GM12878 (cell line): ENCODE results near the gene CAMK2A. TPM values are rescaled to one million over a fixed set of nuclear protein-coding genes. Genes with fewer than 3 reads are reported as not detected.

Experiments
- ATAC-seq: fragments of 200-7000 bp; cut with Tn5 transposase; 3 replicates; pipeline ENCODE4 v1.9.1; 2020; ENCODE audit warnings: mild to moderate bottlenecking, moderate library complexity
- BruUV-seq: library from RNA; stranded (reverse); fragments of 400-500 nt; replicated peaks from 2 replicates; lab custom pipeline; 2021; lab: Mats Ljungman, UMichigan
- CTCF ChIA-PET: fragments of 300-600 bp; sonication (Branson Sonifier 250); formaldehyde crosslinking; extraction: SDS; loops from one replicate; lab custom pipeline; 2021; ENCODE audit warnings: inconsistent platforms; lab: Yijun Ruan, JAX
- POLR2A ChIA-PET: fragments of 350-600 bp; formaldehyde crosslinking; extraction: SDS; loops from one replicate; lab custom pipeline; 2021; ENCODE audit warnings: inconsistent platforms; lab: Charles Lee
- RAD21 ChIA-PET: fragments of 300-600 bp; sonication (Branson Sonifier 250); formaldehyde crosslinking; loops from one replicate; lab custom pipeline; 2023; ENCODE audit warnings: antibody characterized with exemption; ENCODE audit not compliant: unreplicated experiment; lab: Charles Lee
- SMC1A ChIA-PET: fragments of 300-600 bp; sonication (Branson Sonifier 250); formaldehyde crosslinking; loops from one replicate; lab custom pipeline; 2023; ENCODE audit not compliant: unreplicated experiment, uncharacterized antibody; lab: Charles Lee
- DNase-seq: peaks from one replicate; pipeline ENCODE4 v3.0.0-alpha.2; 2011; ENCODE audit warnings: low read depth, low spot score
- FAIRE-seq: peaks from 3 replicates; lab custom pipeline; 2011; peaks lifted over from hg19 to GRCh38; lab: Jason Lieb, UNC
- H2AFZ ChIP-seq: 2 replicates; pipeline ENCODE4 v1.6.0; 2011; ENCODE audit warnings: low read depth, low read length, control low read depth; ENCODE audit not compliant: control insufficient read depth
- H3K27ac ChIP-seq: 2 replicates; pipeline ENCODE4 v1.5.1; 2011; ENCODE audit warnings: control low read depth; ENCODE audit not compliant: control insufficient read depth, insufficient read depth
- H3K27me3 ChIP-seq, 2 experiments: replicated peaks in 1 of 2; 2 replicates each; pipeline versions ENCODE4 v1.6.0 to v1.6.1; 2011; ENCODE audit warnings: low read length in 1 of 2; ENCODE audit not compliant: control insufficient read depth in 2 of 2, insufficient read depth in 2 of 2
- H3K36me3 ChIP-seq, 2 experiments: 2 replicates each; pipeline ENCODE4 v1.5.1; 2011; ENCODE audit warnings: low read length in 1 of 2; ENCODE audit not compliant: control insufficient read depth in 2 of 2, insufficient read depth in 2 of 2
- H3K4me1 ChIP-seq: 2 replicates; pipeline ENCODE4 v1.6.1; 2011; ENCODE audit warnings: mild to moderate bottlenecking, low read length, moderate library complexity, mixed read lengths; ENCODE audit not compliant: control insufficient read depth, insufficient read depth
- H3K4me2 ChIP-seq: 2 replicates; pipeline ENCODE4 v1.6.0; 2011; ENCODE audit warnings: control low read depth; ENCODE audit not compliant: control insufficient read depth, insufficient read depth
- H3K4me3 ChIP-seq: fragments of 200-600 bp; sonication (generic); 2 replicates; pipeline ENCODE4 v1.5.1; 2016
- H3K79me2 ChIP-seq: 2 replicates; pipeline ENCODE4 v1.6.0; 2011; ENCODE audit warnings: low read length; ENCODE audit not compliant: control insufficient read depth, insufficient read depth
- H3K9ac ChIP-seq: 2 replicates; pipeline ENCODE4 v1.8.0; 2011; ENCODE audit warnings: low read length, control low read depth, mixed read lengths; ENCODE audit not compliant: control insufficient read depth, insufficient read depth
- H3K9me3 ChIP-seq: replicated peaks from 3 replicates; pipeline ENCODE4 v1.5.1; 2011; ENCODE audit warnings: mild to moderate bottlenecking, low read length; ENCODE audit not compliant: control insufficient read depth, insufficient read depth
- H4K20me1 ChIP-seq: 2 replicates; pipeline ENCODE4 v1.6.0; 2011; ENCODE audit not compliant: control insufficient read depth, insufficient read depth
- BCL11A ChIP-seq: IDR thresholded peaks from 2 replicates; pipeline ENCODE4 v1.6.1; 2011; ENCODE audit warnings: low read depth, low read length
- CHD4 ChIP-seq: fragments of 200-600 bp; sonication (generic); IDR thresholded peaks from 2 replicates; pipeline ENCODE4 v1.6.1; 2016; ENCODE audit warnings: mild to moderate bottlenecking
- GABPA ChIP-seq: IDR thresholded peaks from 2 replicates; pipeline ENCODE4 v1.6.1; 2014; ENCODE audit warnings: antibody characterized with exemption, low read depth, mild to moderate bottlenecking, inconsistent platforms
- IRF4 ChIP-seq: IDR thresholded peaks from 2 replicates; pipeline ENCODE4 v1.6.1; 2011; ENCODE audit warnings: low read depth, low read length
- KAT2A ChIP-seq: conservative IDR thresholded peaks from 2 replicates; pipeline ENCODE4 v1.6.1; 2011; ENCODE audit warnings: low read depth, low read length; ENCODE audit not compliant: control insufficient read depth
- SIN3A ChIP-seq: IDR thresholded peaks from 2 replicates; pipeline ENCODE4 v1.6.1; 2012; ENCODE audit warnings: low read depth, low read length, improper control_type of control experiment
- SIX5 ChIP-seq: IDR thresholded peaks from 2 replicates; pipeline ENCODE4 v1.6.1; 2011; ENCODE audit warnings: mild to moderate bottlenecking, low read depth, low read length, moderate library complexity; ENCODE audit not compliant: severe bottlenecking
- YBX1 ChIP-seq: fragments of 450-650 bp; IDR thresholded peaks from 2 replicates; pipeline ENCODE4 v1.6.1; 2016; ENCODE audit warnings: antibody characterized with exemption
- ZZZ3 ChIP-seq: IDR thresholded peaks from 2 replicates; pipeline ENCODE4 v1.6.1; 2011; ENCODE audit warnings: low read depth; ENCODE audit not compliant: control insufficient read depth, insufficient read length
- WGBS: methylation state at CpG from one replicate; pipeline ENCODE4 v1.1.6; 2016; ENCODE audit warnings: low lambda C conversion rate; ENCODE audit not compliant: insufficient replicate concordance, insufficient coverage; ENCODE audit errors: missing lambda C conversion rate; 5-methylcytosine and 5-hydroxymethylcytosine counted together
- in situ Hi-C: fragments of 300-500 bp; cut with MboI; formaldehyde crosslinking; loops from 9 replicates; pipeline ENCODE4 v1.14.3; 2018; ENCODE audit warnings: mixed read lengths
- intact Hi-C: fragments of 100-400 bp; cut with micrococcal nuclease; formaldehyde crosslinking; loops from one replicate; pipeline ENCODE4 v1.14.2; 2022; ENCODE audit not compliant: unreplicated experiment
- polyA plus RNA-seq, 11 experiments: library from polyadenylated mRNA; depleted of rRNA in 4 of 11; unstranded in 6 of 11; stranded (reverse) in 5 of 11; fragments of >200 nt; fragmentation: Nextera tagmentation in 4 of 11; fragmentation: Illumina TruSeq in 1 of 11; extraction: Ambion mirVana in 4 of 11; extraction: Trizol in 1 of 11; gene quantifications; 1 replicate in 1 of 11; 2 replicates in 10 of 11; pipeline versions ENCODE4 v1.2.1 to v1.2.3, GENCODE V29; 2011 to 2016; ENCODE audit warnings: inconsistent platforms in 2 of 11, missing spikeins in 2 of 11, low read depth in 1 of 11
- total RNA-seq, 4 experiments: library from RNA; depleted of rRNA in 3 of 4; stranded (reverse); fragments of >200 nt in 3 of 4; fragmentation: Illumina TruSeq in 1 of 4; extraction: Trizol in 1 of 4; gene quantifications; 2 replicates each; pipeline versions ENCODE4 v1.2.1 to v1.2.3, GENCODE V29; 2013 to 2021
- TF ChIP-seq, protein P1 (sequence below): fragments of 450-650 bp; IDR thresholded peaks from 2 replicates; pipeline ENCODE4 v1.6.1; 2017; ENCODE audit warnings: mild to moderate bottlenecking
- TF ChIP-seq, protein P2 (sequence below): fragments of 450-650 bp; IDR thresholded peaks from 2 replicates; pipeline ENCODE4 v1.6.1; 2017; ENCODE audit warnings: mild to moderate bottlenecking, moderate library complexity
- TF ChIP-seq, protein P3 (sequence below): fragments of 450-650 bp; IDR thresholded peaks from 2 replicates; pipeline ENCODE4 v1.6.1; 2018; ENCODE audit warnings: mild to moderate bottlenecking, low read depth, moderate library complexity; ENCODE audit not compliant: partially characterized antibody
- TF ChIP-seq, protein P4 (sequence below): fragments of 450-650 bp; formaldehyde crosslinking; IDR thresholded peaks from 2 replicates; pipeline ENCODE4 v1.4.0; 2022; ENCODE audit warnings: mild to moderate bottlenecking, moderate library complexity

CAMK2A gene
- total and polyA plus RNA-seq, 10 of the 15 experiments (the other 5 are each of a cell fraction or from before 2014, with no cell fraction given) = 0.11 TPM; not detected in 9

DNA sequence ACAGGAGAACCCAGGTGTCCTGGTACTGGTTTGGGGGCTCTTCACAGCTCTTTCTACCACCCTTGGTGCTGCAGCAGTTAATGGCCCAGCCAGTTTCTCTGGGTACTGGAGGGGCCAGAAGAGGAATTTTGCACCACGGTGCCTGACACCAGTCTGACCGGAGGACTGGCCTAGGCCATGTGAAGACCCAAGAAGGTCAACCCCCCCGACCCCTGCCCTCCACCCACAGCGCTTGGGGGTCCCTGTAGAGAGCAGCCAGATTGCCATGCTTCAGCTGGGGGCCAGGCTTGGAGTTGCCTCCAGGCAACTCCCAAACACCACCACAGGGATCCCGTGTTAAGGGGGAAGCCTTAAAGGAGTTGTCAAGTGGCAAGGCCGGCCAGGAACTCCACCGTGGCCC lies 6.9 kb upstream of the CAMK2A start:
- ATAC-seq = no peak
- Histone ChIP-seq H3K4me2 (no peak overlapping the region), H3K4me1 (no peaks in the 10 kb centered on the region), H3K27ac (no peak overlapping the region), H3K79me2 (no peaks in the 10 kb centered on the region), H2AFZ (no peak overlapping the region), H3K4me3 (no peak overlapping the region), H3K27me3 (no peaks in the 10 kb centered on the region), H4K20me1 (no peaks in the 10 kb centered on the region), H3K36me3 (no peaks in the 10 kb centered on the region), H3K9me3 (no peaks in the 10 kb centered on the region), H3K9ac (no peak overlapping the region)
- ChIA-PET CTCF (interaction anchor here (1.0 kb wide), 1 partner anchor 54 kb away, joined by 3 read pairs; no protein-coding TSS in a partner anchor), SMC1A (no interaction called here), POLR2A (no interaction called here), RAD21 (no interaction called here)
- no TSS peak for BruUV-seq
- intact Hi-C loops = no loop called here
- 35% methylated on average over 7 of the region's 7 CpGs for WGBS
- no peak for DNase-seq
- FAIRE-seq = no peak
- in situ Hi-C loops = no loop called here
- no peak for TF ChIP-seq CHD4
- no peak for TF ChIP-seq SIN3A
- no peak for TF ChIP-seq ZZZ3
- TF ChIP-seq, protein P1, sequence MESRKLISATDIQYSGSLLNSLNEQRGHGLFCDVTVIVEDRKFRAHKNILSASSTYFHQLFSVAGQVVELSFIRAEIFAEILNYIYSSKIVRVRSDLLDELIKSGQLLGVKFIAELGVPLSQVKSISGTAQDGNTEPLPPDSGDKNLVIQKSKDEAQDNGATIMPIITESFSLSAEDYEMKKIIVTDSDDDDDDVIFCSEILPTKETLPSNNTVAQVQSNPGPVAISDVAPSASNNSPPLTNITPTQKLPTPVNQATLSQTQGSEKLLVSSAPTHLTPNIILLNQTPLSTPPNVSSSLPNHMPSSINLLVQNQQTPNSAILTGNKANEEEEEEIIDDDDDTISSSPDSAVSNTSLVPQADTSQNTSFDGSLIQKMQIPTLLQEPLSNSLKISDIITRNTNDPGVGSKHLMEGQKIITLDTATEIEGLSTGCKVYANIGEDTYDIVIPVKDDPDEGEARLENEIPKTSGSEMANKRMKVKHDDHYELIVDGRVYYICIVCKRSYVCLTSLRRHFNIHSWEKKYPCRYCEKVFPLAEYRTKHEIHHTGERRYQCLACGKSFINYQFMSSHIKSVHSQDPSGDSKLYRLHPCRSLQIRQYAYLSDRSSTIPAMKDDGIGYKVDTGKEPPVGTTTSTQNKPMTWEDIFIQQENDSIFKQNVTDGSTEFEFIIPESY = no peak
- TF ChIP-seq, protein P2, sequence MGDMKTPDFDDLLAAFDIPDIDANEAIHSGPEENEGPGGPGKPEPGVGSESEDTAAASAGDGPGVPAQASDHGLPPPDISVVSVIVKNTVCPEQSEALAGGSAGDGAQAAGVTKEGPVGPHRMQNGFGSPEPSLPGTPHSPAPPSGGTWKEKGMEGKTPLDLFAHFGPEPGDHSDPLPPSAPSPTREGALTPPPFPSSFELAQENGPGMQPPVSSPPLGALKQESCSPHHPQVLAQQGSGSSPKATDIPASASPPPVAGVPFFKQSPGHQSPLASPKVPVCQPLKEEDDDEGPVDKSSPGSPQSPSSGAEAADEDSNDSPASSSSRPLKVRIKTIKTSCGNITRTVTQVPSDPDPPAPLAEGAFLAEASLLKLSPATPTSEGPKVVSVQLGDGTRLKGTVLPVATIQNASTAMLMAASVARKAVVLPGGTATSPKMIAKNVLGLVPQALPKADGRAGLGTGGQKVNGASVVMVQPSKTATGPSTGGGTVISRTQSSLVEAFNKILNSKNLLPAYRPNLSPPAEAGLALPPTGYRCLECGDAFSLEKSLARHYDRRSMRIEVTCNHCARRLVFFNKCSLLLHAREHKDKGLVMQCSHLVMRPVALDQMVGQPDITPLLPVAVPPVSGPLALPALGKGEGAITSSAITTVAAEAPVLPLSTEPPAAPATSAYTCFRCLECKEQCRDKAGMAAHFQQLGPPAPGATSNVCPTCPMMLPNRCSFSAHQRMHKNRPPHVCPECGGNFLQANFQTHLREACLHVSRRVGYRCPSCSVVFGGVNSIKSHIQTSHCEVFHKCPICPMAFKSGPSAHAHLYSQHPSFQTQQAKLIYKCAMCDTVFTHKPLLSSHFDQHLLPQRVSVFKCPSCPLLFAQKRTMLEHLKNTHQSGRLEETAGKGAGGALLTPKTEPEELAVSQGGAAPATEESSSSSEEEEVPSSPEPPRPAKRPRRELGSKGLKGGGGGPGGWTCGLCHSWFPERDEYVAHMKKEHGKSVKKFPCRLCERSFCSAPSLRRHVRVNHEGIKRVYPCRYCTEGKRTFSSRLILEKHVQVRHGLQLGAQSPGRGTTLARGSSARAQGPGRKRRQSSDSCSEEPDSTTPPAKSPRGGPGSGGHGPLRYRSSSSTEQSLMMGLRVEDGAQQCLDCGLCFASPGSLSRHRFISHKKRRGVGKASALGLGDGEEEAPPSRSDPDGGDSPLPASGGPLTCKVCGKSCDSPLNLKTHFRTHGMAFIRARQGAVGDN = no peak
- TF ChIP-seq BCL11A = no peak
- no peak for TF ChIP-seq SIX5
- no peak for TF ChIP-seq YBX1
- TF ChIP-seq IRF4 = no peak
- TF ChIP-seq, protein P3, sequence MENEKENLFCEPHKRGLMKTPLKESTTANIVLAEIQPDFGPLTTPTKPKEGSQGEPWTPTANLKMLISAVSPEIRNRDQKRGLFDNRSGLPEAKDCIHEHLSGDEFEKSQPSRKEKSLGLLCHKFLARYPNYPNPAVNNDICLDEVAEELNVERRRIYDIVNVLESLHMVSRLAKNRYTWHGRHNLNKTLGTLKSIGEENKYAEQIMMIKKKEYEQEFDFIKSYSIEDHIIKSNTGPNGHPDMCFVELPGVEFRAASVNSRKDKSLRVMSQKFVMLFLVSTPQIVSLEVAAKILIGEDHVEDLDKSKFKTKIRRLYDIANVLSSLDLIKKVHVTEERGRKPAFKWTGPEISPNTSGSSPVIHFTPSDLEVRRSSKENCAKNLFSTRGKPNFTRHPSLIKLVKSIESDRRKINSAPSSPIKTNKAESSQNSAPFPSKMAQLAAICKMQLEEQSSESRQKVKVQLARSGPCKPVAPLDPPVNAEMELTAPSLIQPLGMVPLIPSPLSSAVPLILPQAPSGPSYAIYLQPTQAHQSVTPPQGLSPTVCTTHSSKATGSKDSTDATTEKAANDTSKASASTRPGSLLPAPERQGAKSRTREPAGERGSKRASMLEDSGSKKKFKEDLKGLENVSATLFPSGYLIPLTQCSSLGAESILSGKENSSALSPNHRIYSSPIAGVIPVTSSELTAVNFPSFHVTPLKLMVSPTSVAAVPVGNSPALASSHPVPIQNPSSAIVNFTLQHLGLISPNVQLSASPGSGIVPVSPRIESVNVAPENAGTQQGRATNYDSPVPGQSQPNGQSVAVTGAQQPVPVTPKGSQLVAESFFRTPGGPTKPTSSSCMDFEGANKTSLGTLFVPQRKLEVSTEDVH = no peak
- TF ChIP-seq KAT2A = no peak
- TF ChIP-seq, protein P4, sequence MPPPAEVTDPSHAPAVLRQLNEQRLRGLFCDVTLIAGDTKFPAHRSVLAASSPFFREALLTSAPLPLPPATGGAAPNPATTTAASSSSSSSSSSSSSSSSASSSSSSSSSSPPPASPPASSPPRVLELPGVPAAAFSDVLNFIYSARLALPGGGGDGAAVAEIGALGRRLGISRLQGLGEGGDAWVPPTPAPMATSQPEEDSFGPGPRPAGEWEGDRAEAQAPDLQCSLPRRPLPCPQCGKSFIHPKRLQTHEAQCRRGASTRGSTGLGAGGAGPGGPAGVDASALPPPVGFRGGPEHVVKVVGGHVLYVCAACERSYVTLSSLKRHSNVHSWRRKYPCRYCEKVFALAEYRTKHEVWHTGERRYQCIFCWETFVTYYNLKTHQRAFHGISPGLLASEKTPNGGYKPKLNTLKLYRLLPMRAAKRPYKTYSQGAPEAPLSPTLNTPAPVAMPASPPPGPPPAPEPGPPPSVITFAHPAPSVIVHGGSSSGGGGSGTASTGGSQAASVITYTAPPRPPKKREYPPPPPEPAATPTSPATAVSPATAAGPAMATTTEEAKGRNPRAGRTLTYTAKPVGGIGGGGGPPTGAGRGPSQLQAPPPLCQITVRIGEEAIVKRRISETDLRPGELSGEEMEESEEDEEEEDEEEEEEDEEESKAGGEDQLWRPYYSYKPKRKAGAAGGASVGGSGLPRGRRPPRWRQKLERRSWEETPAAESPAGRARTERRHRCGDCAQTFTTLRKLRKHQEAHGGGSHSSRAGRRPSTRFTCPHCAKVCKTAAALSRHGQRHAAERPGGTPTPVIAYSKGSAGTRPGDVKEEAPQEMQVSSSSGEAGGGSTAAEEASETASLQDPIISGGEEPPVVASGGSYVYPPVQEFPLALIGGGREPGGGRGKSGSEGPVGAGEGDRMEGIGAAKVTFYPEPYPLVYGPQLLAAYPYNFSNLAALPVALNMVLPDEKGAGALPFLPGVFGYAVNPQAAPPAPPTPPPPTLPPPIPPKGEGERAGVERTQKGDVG = no peak
- TF ChIP-seq GABPA = no peak
